ENCODE measurements around the gene ASB16.
A peak's percentile ranks its signal among the peaks of the same experiment; 100 is the strongest.

ASB16 gene

GRCh38 chr17:44202756-44203155 lies 32.3 kb downstream of the ASB16 start:
- no peaks in the 10 kb centered on the region for H3K27me3 Mint-ChIP-seq
- H3K4me3 Mint-ChIP-seq = peak overlapping the region; percentile 1
- DNase-seq = no peak
- peak overlapping the region; percentile 19 for H3K27ac Mint-ChIP-seq
- CTCF ChIA-PET = interaction anchor here (0.7 to 4.0 kb wide), 4 partner anchors 11 to 128 kb away, joined by 3 to 27 read pairs (median 13); no protein-coding TSS in a partner anchor
- no peaks in the 10 kb centered on the region for H3K9me3 Mint-ChIP-seq
- H3K36me3 Mint-ChIP-seq = peaks cover 19% of the 10 kb centered on the region
- H3K4me1 Mint-ChIP-seq = peaks cover 45% of the 10 kb centered on the region

GRCh38 chr17:44203731-44204440 lies 33.4 kb downstream of the ASB16 start:
- peak; percentile 76 for DNase-seq
- no peaks in the 10 kb centered on the region for H3K27me3 Mint-ChIP-seq
- CTCF ChIA-PET = interaction anchor here (0.6 to 4.0 kb wide), 14 partner anchors 8 to 319 kb away, joined by 3 to 27 read pairs (median 4); partner anchors contain the start of gene GRN

GRCh38 chr17:44204441-44204882 lies 34.0 kb downstream of the ASB16 start:
- Mint-ChIP-seq H3K27me3 (no peaks in the 10 kb centered on the region), H3K9me3 (no peaks in the 10 kb centered on the region), H3K36me3 (peaks cover 27% of the 10 kb centered on the region), H3K4me1 (peaks cover 46% of the 10 kb centered on the region), H3K4me3 (no peak overlapping the region), H3K27ac (no peak overlapping the region)
- CTCF ChIA-PET = interaction anchor here (1.0 to 4.0 kb wide), 11 partner anchors 10 to 146 kb away, joined by 3 to 27 read pairs (median 4); partner anchors contain the start of gene GRN
- DNase-seq = no peak

More at GRCh38 chr17:44203731-44204440, 33.4 kb downstream of the ASB16 start:
- Mint-ChIP-seq H3K9me3 (no peaks in the 10 kb centered on the region), H3K27ac (peak overlapping the region; percentile 16), H3K36me3 (peaks cover 23% of the 10 kb centered on the region), H3K4me1 (peaks cover 46% of the 10 kb centered on the region), H3K4me3 (no peak overlapping the region)

- CTCF ChIA-PET = interaction anchor here (0.7 to 2.4 kb wide), 6 partner anchors 9 to 139 kb away, joined by 3 to 9 read pairs (median 4); partner anchors contain the start of gene GRN
Measured at GRCh38 chr17:44205962-44206824, 35.7 kb downstream of the ASB16 start.

GRCh38 chr17:44206825-44207155 lies 36.3 kb downstream of the ASB16 start:
- Mint-ChIP-seq H3K27ac (no peak overlapping the region), H3K4me1 (peaks cover 55% of the 10 kb centered on the region), H3K36me3 (peaks cover 40% of the 10 kb centered on the region), H3K27me3 (no peaks in the 10 kb centered on the region), H3K9me3 (no peaks in the 10 kb centered on the region), H3K4me3 (no peak overlapping the region)
- CTCF ChIA-PET = interaction anchor here (0.7 to 2.4 kb wide), 4 partner anchors 9 to 124 kb away, joined by 3 to 9 read pairs (median 4); no protein-coding TSS in a partner anchor
- no peak for DNase-seq

More at GRCh38 chr17:44205962-44206824, 35.7 kb downstream of the ASB16 start:
- H3K4me1 Mint-ChIP-seq = peaks cover 53% of the 10 kb centered on the region
- H3K4me3 Mint-ChIP-seq = no peak overlapping the region
- no peaks in the 10 kb centered on the region for H3K27me3 Mint-ChIP-seq
- DNase-seq = no peak
- H3K36me3 Mint-ChIP-seq = peaks cover 34% of the 10 kb centered on the region
- H3K27ac Mint-ChIP-seq = peak overlapping the region; percentile 35
- H3K9me3 Mint-ChIP-seq = no peaks in the 10 kb centered on the region

- Mint-ChIP-seq H3K4me3 (no peak overlapping the region), H3K27ac (peak overlapping the region; percentile 43), H3K9me3 (no peaks in the 10 kb centered on the region), H3K27me3 (no peaks in the 10 kb centered on the region), H3K36me3 (peaks cover 43% of the 10 kb centered on the region), H3K4me1 (peaks cover 53% of the 10 kb centered on the region)
- CTCF ChIA-PET = interaction anchor here (2.4 kb wide), 1 partner anchor 9 kb away, joined by 9 read pairs; no protein-coding TSS in a partner anchor
- no peak for DNase-seq
Measured at GRCh38 chr17:44207319-44207718, 36.8 kb downstream of the ASB16 start.

GRCh38 chr17:44207743-44208142 lies 37.2 kb downstream of the ASB16 start:
- peaks cover 43% of the 10 kb centered on the region for H3K36me3 Mint-ChIP-seq
- CTCF ChIA-PET = interaction anchor here (1.0 to 4.3 kb wide), 3 partner anchors 9 to 125 kb away, joined by 3 to 30 read pairs (median 9); no protein-coding TSS in a partner anchor
- no peak for DNase-seq
- H3K4me3 Mint-ChIP-seq = no peak overlapping the region
- peaks cover 50% of the 10 kb centered on the region for H3K4me1 Mint-ChIP-seq
- H3K9me3 Mint-ChIP-seq = no peaks in the 10 kb centered on the region
- no peaks in the 10 kb centered on the region for H3K27me3 Mint-ChIP-seq
- peak overlapping the region; percentile 43 for H3K27ac Mint-ChIP-seq

- Mint-ChIP-seq H3K9me3 (no peaks in the 10 kb centered on the region), H3K27me3 (no peaks in the 10 kb centered on the region), H3K27ac (peak overlapping the region; percentile 85), H3K4me1 (peaks cover 53% of the 10 kb centered on the region), H3K4me3 (peak overlapping the region; percentile 53), H3K36me3 (peaks cover 64% of the 10 kb centered on the region)
- DNase-seq = no peak
- CTCF ChIA-PET = interaction anchor here (0.6 to 4.8 kb wide), 30 partner anchors 9 to 314 kb away, joined by 3 to 47 read pairs (median 5); partner anchors contain the start of genes GRN, LSM12, TMUB2 and UBTF
Measured at GRCh38 chr17:44209786-44210341, 39.4 kb downstream of the ASB16 start.

- Mint-ChIP-seq H3K27ac (peak overlapping the region; percentile 85), H3K4me3 (peak overlapping the region; percentile 53), H3K27me3 (no peaks in the 10 kb centered on the region), H3K36me3 (peaks cover 71% of the 10 kb centered on the region), H3K9me3 (no peaks in the 10 kb centered on the region), H3K4me1 (peaks cover 59% of the 10 kb centered on the region)
- CTCF ChIA-PET = interaction anchor here (0.6 to 4.8 kb wide), 32 partner anchors 8 to 313 kb away, joined by 3 to 47 read pairs (median 4); partner anchors contain the start of genes FAM171A2, GRN, LSM12 and TMUB2
- peak; percentile 93 for DNase-seq
Measured at GRCh38 chr17:44210342-44211192, 40.1 kb downstream of the ASB16 start.

GRCh38 chr17:44211281-44212265 lies 41.1 kb downstream of the ASB16 start:
- CTCF ChIA-PET = interaction anchor here (1.2 to 4.8 kb wide), 11 partner anchors 10 to 152 kb away, joined by 3 to 47 read pairs (median 13); partner anchors contain the start of genes FAM171A2 and GRN
- H3K27ac Mint-ChIP-seq = peak overlapping the region; percentile 71
- no peaks in the 10 kb centered on the region for H3K9me3 Mint-ChIP-seq
- no peak for DNase-seq
- no peak overlapping the region for H3K4me3 Mint-ChIP-seq
- H3K36me3 Mint-ChIP-seq = peaks cover 74% of the 10 kb centered on the region
- H3K4me1 Mint-ChIP-seq = peaks cover 67% of the 10 kb centered on the region
- H3K27me3 Mint-ChIP-seq = no peaks in the 10 kb centered on the region

- H3K9me3 Mint-ChIP-seq = no peaks in the 10 kb centered on the region
- peaks cover 70% of the 10 kb centered on the region for H3K4me1 Mint-ChIP-seq
- CTCF ChIA-PET = interaction anchor here (0.9 to 4.8 kb wide), 5 partner anchors 9 to 142 kb away, joined by 3 to 47 read pairs (median 3); partner anchors contain the start of gene GRN
- H3K36me3 Mint-ChIP-seq = peaks cover 77% of the 10 kb centered on the region
- H3K27ac Mint-ChIP-seq = peak overlapping the region; percentile 88
- H3K4me3 Mint-ChIP-seq = no peak overlapping the region
- DNase-seq = no peak
- no peaks in the 10 kb centered on the region for H3K27me3 Mint-ChIP-seq
Measured at GRCh38 chr17:44212507-44213402, 42.3 kb downstream of the ASB16 start.

Measured in activated naive CD4-positive, alpha-beta T cell treated with anti-CD3 and anti-CD28 coated beads, Interleukin-2, amount 10 ng/mL, durations not matched to agents 7 days and 5 days (primary cell).